ENCODE measurements around the gene PLB1. TPM values are rescaled to one million over a fixed set of nuclear protein-coding genes. Genes with fewer than 3 reads are reported as not detected.

The PLB1 gene
- total and polyA plus RNA-seq, 9 of the 15 experiments (the other 6 are each of a cell fraction or from before 2014, with no cell fraction given): 0.01 to 0.09 (median 0.07) TPM; not detected in 2

DNA sequence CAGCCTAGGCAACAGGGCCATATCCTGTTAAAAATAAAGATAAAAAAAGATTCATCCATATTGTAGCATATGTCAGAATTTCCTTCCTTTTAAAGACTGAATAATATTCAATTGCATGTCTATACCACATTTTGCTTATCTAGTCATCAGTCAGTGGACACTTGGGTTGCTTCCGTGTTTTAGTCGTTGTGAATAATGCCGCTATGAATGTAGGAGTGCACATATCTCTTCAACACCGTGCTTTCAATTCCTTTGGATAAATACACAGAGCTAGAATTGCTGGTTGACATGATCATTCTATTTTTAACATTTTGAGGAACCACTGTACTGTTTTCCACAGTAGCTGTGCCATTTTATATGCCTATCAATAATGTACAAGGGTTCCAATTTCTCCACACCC, 14.0 kb upstream of the PLB1 start:
- H3K4me1 ChIP-seq (replicated peaks in 1 of 2; ENCODE audit: control insufficient read depth in 2 of 2, insufficient read depth in 2 of 2, low read length in 2 of 2): no peaks in the 10 kb centered on the region
- DNase-seq (ENCODE audit: extremely low read depth in 1 of 4, low spot score in 3 of 4) (no peak), FAIRE-seq (no peak), ATAC-seq (no peak)
- no TSS peak for BruUV-seq (replicated peaks)
- no peaks in the 10 kb centered on the region for H3K9me1 ChIP-seq (ENCODE audit: control insufficient read depth, insufficient read depth, low read length)
- ChIA-PET POLR2A (no interaction called here), CTCF (ENCODE audit: low intra/inter-chr PET ratio) (no interaction called here)
- 0% methylated on average over 4 of the region's 4 CpGs for WGBS (ENCODE audit: insufficient coverage, low coverage, missing lambda C conversion rate)
- no peaks in the 10 kb centered on the region for H3K79me2 ChIP-seq (ENCODE audit: control insufficient read depth, insufficient read depth, low read length)
- H3K4me3 ChIP-seq: no peak overlapping the region
- H3K36me3 ChIP-seq (ENCODE audit: control insufficient read depth, insufficient read depth, low read length): no peaks in the 10 kb centered on the region
- no peak overlapping the region for H3K9ac ChIP-seq (ENCODE audit: insufficient read depth in 1 of 2, low read depth in 2 of 2, low read length in 2 of 2)
- no peak overlapping the region for H3K4me2 ChIP-seq (ENCODE audit: insufficient read depth, low read length)
- peaks cover 2 to 17% of the 10 kb centered on the region in 2 experiments; a peak in 3 of 5 replicates for H3K27me3 ChIP-seq (ENCODE audit: control insufficient read depth in 2 of 2, insufficient read depth in 2 of 2, low read length in 2 of 2)
- in situ Hi-C loops (cut with MboI): no loop called here
- H3K27ac ChIP-seq (ENCODE audit: extremely low read depth, low read depth, low read length): no peak overlapping the region
- no peak for TF ChIP-seq ZNF561 (CRISPR knock-in tag; conservative IDR thresholded peaks at IDR 0.05)
- TF ChIP-seq, protein P1, sequence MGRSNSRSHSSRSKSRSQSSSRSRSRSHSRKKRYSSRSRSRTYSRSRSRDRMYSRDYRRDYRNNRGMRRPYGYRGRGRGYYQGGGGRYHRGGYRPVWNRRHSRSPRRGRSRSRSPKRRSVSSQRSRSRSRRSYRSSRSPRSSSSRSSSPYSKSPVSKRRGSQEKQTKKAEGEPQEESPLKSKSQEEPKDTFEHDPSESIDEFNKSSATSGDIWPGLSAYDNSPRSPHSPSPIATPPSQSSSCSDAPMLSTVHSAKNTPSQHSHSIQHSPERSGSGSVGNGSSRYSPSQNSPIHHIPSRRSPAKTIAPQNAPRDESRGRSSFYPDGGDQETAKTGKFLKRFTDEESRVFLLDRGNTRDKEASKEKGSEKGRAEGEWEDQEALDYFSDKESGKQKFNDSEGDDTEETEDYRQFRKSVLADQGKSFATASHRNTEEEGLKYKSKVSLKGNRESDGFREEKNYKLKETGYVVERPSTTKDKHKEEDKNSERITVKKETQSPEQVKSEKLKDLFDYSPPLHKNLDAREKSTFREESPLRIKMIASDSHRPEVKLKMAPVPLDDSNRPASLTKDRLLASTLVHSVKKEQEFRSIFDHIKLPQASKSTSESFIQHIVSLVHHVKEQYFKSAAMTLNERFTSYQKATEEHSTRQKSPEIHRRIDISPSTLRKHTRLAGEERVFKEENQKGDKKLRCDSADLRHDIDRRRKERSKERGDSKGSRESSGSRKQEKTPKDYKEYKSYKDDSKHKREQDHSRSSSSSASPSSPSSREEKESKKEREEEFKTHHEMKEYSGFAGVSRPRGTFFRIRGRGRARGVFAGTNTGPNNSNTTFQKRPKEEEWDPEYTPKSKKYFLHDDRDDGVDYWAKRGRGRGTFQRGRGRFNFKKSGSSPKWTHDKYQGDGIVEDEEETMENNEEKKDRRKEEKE (IDR thresholded peaks at IDR 0.05; ENCODE audit: borderline replicate concordance in 1 of 2, control insufficient read depth in 1 of 2, low read depth in 2 of 2, low read length in 1 of 2): no peak
- TF ChIP-seq NFIC (IDR thresholded peaks at IDR 0.05): no peak
- TF ChIP-seq MBD2 (IDR thresholded peaks at IDR 0.05; ENCODE audit: borderline replicate concordance, low read depth): no peak
- no peak for TF ChIP-seq CCNT2 (IDR thresholded peaks at IDR 0.05; ENCODE audit: borderline replicate concordance, extremely low read depth, insufficient read length, low read depth, low read length)
- no peak for TF ChIP-seq TCF7 (IDR thresholded peaks at IDR 0.05; ENCODE audit: borderline replicate concordance)
- intact Hi-C loops (cut with micrococcal nuclease): no loop called here
- H3K9me3 ChIP-seq (replicated peaks; ENCODE audit: control insufficient read depth, insufficient read depth, low read depth, low read length): no peaks in the 10 kb centered on the region
- H4K20me1 ChIP-seq (replicated peaks; ENCODE audit: control insufficient read depth, insufficient read depth, low read length): no peaks in the 10 kb centered on the region
- H2AFZ ChIP-seq (ENCODE audit: low read depth, low read length): no peak overlapping the region

Measured in K562 (cell line).